Measurements from ENCODE around the gene CFAP97D2. TPM values are rescaled to one million over a fixed set of nuclear protein-coding genes. Genes with fewer than 3 reads are reported as not detected.

The CFAP97D2 gene
- total and polyA plus RNA-seq, 2 donors (not counting 3 experiments of a cell fraction or from before 2014, with no cell fraction given) = not detected

DNA sequence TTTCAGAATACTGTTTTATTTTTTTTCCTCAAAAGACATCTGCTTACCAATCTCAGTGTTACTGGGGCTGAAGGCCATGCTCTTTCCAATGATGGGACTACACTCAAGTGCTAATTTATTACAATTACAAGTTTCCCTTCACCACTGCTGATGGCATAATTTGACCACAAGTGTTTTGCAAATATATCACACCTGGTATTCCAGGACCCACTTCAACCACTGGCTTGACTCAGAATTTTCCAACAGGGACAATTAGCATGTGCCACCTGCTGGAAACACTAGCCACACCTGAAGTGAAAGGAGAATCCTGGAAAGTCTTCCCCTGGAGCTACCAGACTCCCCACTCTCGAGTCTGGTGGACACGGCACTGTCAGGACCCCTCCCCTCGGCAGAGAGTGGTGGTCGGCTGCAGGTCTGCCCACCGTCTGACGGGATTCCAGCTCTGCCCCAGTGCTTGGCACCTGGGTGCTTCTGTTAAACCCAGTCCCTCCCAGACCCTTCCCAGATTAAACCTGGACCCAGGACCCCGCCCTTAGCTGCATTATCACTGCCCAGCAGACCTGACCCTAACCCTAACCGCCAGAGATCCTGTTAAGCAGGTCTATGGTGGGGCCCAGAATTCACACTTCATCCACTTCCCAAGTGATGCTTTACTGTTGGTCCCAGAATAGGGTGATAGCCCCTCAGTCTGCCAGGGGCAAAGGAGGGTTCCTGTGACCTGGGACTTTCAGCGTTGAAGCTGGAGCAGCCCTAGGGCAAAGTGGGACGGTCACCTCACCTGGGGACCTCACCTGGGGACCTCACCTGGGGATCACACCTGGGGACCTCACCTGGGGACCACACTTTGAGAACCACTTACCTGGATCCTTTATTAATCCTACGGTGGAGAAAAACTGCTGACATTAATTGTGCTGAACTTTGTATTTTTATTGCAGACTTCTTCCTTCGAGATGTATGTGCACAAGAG lies 29.0 kb upstream of the CFAP97D2 start:
- no peak for FAIRE-seq
- peaks cover 3% of the 10 kb centered on the region in 2 experiments for H3K27me3 ChIP-seq (ENCODE audit: control insufficient read depth in 2 of 2, insufficient read depth in 2 of 2, low read length in 2 of 2)
- no peaks in the 10 kb centered on the region for H3K79me2 ChIP-seq (ENCODE audit: control insufficient read depth, insufficient read depth, low read length)
- BruUV-seq (replicated peaks) = no TSS peak
- ChIA-PET POLR2A (no interaction called here), CTCF (no interaction called here)
- H3K4me3 ChIP-seq (replicated peaks in 1 of 3; ENCODE audit: insufficient read depth in 1 of 3, low read depth in 1 of 3, low read length in 3 of 3) = no peak overlapping the region
- no peaks in the 10 kb centered on the region for H4K20me1 ChIP-seq (replicated peaks; ENCODE audit: control insufficient read depth, extremely low read depth, insufficient read depth, low read length)
- intact Hi-C loops (cut with micrococcal nuclease) = no loop called here
- no peak for TF ChIP-seq POLR2A (IDR thresholded peaks at IDR 0.05; ENCODE audit: low read depth, low read length)
- no peak for TF ChIP-seq MYC (IDR thresholded peaks at IDR 0.05; ENCODE audit: low read depth, low read length)
- no peak for TF ChIP-seq EZH2 (IDR thresholded peaks at IDR 0.05; ENCODE audit: borderline replicate concordance, low read depth, low read length, severe bottlenecking)
- TF ChIP-seq, protein P1, sequence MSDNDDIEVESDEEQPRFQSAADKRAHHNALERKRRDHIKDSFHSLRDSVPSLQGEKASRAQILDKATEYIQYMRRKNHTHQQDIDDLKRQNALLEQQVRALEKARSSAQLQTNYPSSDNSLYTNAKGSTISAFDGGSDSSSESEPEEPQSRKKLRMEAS (IDR thresholded peaks at IDR 0.05; ENCODE audit: insufficient read depth, insufficient read length) = no peak
- TF ChIP-seq GATA2 (IDR thresholded peaks at IDR 0.05; ENCODE audit: insufficient read depth, insufficient read length, low read depth, low read length) = no peak
- no peak for TF ChIP-seq FOS (IDR thresholded peaks at IDR 0.05; ENCODE audit: borderline replicate concordance, insufficient read depth, low read length)
- no peak for TF ChIP-seq CTCF (IDR thresholded peaks at IDR 0.05; ENCODE audit: extremely low read depth in 1 of 2, insufficient read depth in 1 of 2, low read depth in 1 of 2, low read length in 2 of 2)
- TF ChIP-seq POLR2AphosphoS5 (IDR thresholded peaks at IDR 0.05; ENCODE audit: insufficient read depth, low read depth, low read length) = no peak
- no peak for TF ChIP-seq JUN (IDR thresholded peaks at IDR 0.05; ENCODE audit: borderline replicate concordance, insufficient read depth, insufficient read length, low read depth)
- H3K9me1 ChIP-seq (replicated peaks; ENCODE audit: control insufficient read depth, extremely low read depth, insufficient read depth, low read length) = no peaks in the 10 kb centered on the region
- no peak overlapping the region for H3K9ac ChIP-seq (replicated peaks; ENCODE audit: extremely low read depth, insufficient read depth, low read length)
- no peak overlapping the region for H2AFZ ChIP-seq (ENCODE audit: low read depth, low read length)
- H3K27ac ChIP-seq (ENCODE audit: insufficient read depth, low read depth, low read length) = no peak overlapping the region
- no peak overlapping the region for H3K4me2 ChIP-seq (ENCODE audit: insufficient read depth, low read length)
- H3K4me1 ChIP-seq (ENCODE audit: control insufficient read depth, extremely low read depth, insufficient read depth, low read length) = no peaks in the 10 kb centered on the region
- dilution Hi-C loops (cut with MboI; ENCODE audit: extremely low pct_ligation_motif_present, low sequenced_read_pairs) = no loop called here
- no peaks in the 10 kb centered on the region for H3K36me3 ChIP-seq (ENCODE audit: control insufficient read depth in 2 of 2, extremely low read depth in 1 of 2, insufficient read depth in 2 of 2, low read length in 2 of 2)
- H3K9me3 ChIP-seq (replicated peaks; ENCODE audit: control insufficient read depth, insufficient read depth, low read length) = no peaks in the 10 kb centered on the region
- DNase-seq (ENCODE audit: low read depth, low spot score) = no peak

Data from endothelial cell of umbilical vein (primary cell).